ENCODE results near the gene EXOC6B.

- TF ChIP-seq, protein P1, sequence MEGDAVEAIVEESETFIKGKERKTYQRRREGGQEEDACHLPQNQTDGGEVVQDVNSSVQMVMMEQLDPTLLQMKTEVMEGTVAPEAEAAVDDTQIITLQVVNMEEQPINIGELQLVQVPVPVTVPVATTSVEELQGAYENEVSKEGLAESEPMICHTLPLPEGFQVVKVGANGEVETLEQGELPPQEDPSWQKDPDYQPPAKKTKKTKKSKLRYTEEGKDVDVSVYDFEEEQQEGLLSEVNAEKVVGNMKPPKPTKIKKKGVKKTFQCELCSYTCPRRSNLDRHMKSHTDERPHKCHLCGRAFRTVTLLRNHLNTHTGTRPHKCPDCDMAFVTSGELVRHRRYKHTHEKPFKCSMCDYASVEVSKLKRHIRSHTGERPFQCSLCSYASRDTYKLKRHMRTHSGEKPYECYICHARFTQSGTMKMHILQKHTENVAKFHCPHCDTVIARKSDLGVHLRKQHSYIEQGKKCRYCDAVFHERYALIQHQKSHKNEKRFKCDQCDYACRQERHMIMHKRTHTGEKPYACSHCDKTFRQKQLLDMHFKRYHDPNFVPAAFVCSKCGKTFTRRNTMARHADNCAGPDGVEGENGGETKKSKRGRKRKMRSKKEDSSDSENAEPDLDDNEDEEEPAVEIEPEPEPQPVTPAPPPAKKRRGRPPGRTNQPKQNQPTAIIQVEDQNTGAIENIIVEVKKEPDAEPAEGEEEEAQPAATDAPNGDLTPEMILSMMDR (IDR thresholded peaks at IDR 0.05), result no peak
- no peak for TF ChIP-seq POLR2A (IDR thresholded peaks at IDR 0.05)
Measured at GRCh38 chr2:72166279-72166678, 659.6 kb downstream of the EXOC6B start.
